Ascending aorta (tissue), 2 donors: ENCODE measurements around the gene ZFP36. TPM values are rescaled to one million over a fixed set of nuclear protein-coding genes. Genes with fewer than 3 reads are reported as not detected.

Source experiments
- DNase-seq, 2 donors: peaks; one replicate each; pipeline ENCODE4 v3.0.0-alpha.2; 2019; ENCODE audit warnings: low spot score in 2 of 2
- H3K27ac ChIP-seq, 2 donors: fragments of 200-600 bp; sonication (generic); one replicate each; pipeline ENCODE4 v1.5.1; 2016 to 2017; ENCODE audit warnings: mild to moderate bottlenecking in 1 of 2
- H3K27me3 ChIP-seq: fragments of 200-600 bp; sonication (generic); one replicate; pipeline ENCODE4 v1.5.1; 2017
- H3K36me3 ChIP-seq, 2 donors: fragments of 200-600 bp; sonication (generic); one replicate each; pipeline ENCODE4 v1.5.1; 2016
- H3K4me1 ChIP-seq, 2 donors: fragments of 200-600 bp; sonication (generic); one replicate each; pipeline ENCODE4 v1.5.1; 2016 to 2017; ENCODE audit warnings: mild to moderate bottlenecking in 1 of 2
- H3K4me3 ChIP-seq, 2 donors: fragments of 200-600 bp; sonication (generic); one replicate each; pipeline ENCODE4 v1.5.1; 2016 to 2017; ENCODE audit warnings: mild to moderate bottlenecking in 1 of 2
- H3K9me3 ChIP-seq, 2 donors: fragments of 200-600 bp; sonication (generic); one replicate each; pipeline ENCODE4 v1.5.1; 2016
- intact Hi-C: fragments of 100-400 bp; cut with DNase I; formaldehyde crosslinking; loops from one replicate; pipeline ENCODE4 v1.15.1; 2023
- total RNA-seq: library from RNA; depleted of rRNA; stranded (reverse); fragments of >200 nt; gene quantifications from one replicate; pipeline ENCODE4 v1.1.0, GENCODE V29; 2016
- TF ChIP-seq, protein P1 (sequence below), 3 experiments: fragments of 200-600 bp in 2 of 3; fragments of 450-650 bp in 1 of 3; sonication (generic) in 2 of 3; IDR thresholded peaks; one replicate each; pipeline ENCODE4 v1.5.1; 2016 to 2019; ENCODE audit warnings: antibody characterized with exemption in 3 of 3, mild to moderate bottlenecking in 1 of 3, moderate library complexity in 1 of 3

The ZFP36 gene
- total RNA-seq, 1 donor from 2014 or later = 1,166 TPM

DNA sequence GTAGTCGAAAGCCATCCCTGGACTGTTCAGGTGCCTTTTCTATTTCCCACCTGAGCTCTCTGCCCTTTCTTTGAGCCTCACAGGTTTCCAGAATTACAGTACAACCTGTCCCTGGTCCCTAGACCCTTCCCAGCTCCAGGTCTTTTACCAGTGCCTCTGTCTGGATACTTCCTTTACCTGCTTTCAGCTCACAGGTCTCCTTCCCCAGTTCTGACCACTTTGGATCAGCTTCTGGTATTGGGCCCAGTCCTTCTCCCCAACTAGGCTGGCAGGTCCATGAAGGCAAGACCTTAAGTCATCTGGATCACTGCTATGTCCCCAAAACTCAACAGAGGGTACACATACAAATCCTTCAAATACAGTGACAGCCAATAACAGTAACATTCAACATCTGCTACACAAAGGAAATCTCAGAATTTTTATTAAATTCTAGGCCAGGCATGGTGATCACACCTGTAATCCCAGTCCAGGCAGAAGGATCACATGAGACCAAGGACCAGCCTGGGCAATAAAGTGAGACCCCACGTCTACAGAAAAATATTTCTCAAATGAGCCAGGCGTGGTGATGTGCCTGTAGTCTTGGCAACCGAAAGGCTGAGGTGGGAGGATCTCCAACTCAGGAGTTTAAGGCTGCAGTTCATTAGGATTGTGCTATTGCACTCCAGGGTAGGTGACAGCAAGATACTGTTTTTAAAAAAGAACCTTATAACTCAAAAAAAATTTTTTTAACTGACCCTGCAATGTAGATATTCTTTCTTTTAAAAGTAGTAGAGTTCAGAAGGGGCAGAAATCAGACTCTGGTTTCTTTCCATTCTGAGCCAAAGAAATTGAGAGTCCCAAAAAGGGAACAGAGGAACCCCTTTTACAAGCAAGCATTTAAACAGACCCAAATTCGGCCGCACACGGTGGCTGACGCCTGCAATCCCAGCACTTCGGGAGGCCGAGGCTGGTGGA lies 27.8 kb downstream of the ZFP36 start:
- DNase-seq = no peak
- Histone ChIP-seq H3K4me3 (peak overlapping the region; percentile 72 to 82), H3K36me3 (peaks cover 25 to 40% of the 10 kb centered on the region in 2 donors), H3K27ac (peak overlapping the region; percentile 72 to 74), H3K9me3 (no peaks in the 10 kb centered on the region), H3K27me3 (no peaks in the 10 kb centered on the region), H3K4me1 (peaks cover 10 to 28% of the 10 kb centered on the region in 2 donors)
- intact Hi-C loops = no loop called here
- TF ChIP-seq, protein P1, sequence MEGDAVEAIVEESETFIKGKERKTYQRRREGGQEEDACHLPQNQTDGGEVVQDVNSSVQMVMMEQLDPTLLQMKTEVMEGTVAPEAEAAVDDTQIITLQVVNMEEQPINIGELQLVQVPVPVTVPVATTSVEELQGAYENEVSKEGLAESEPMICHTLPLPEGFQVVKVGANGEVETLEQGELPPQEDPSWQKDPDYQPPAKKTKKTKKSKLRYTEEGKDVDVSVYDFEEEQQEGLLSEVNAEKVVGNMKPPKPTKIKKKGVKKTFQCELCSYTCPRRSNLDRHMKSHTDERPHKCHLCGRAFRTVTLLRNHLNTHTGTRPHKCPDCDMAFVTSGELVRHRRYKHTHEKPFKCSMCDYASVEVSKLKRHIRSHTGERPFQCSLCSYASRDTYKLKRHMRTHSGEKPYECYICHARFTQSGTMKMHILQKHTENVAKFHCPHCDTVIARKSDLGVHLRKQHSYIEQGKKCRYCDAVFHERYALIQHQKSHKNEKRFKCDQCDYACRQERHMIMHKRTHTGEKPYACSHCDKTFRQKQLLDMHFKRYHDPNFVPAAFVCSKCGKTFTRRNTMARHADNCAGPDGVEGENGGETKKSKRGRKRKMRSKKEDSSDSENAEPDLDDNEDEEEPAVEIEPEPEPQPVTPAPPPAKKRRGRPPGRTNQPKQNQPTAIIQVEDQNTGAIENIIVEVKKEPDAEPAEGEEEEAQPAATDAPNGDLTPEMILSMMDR (IDR thresholded peaks at IDR 0.05) = no peak

DNA sequence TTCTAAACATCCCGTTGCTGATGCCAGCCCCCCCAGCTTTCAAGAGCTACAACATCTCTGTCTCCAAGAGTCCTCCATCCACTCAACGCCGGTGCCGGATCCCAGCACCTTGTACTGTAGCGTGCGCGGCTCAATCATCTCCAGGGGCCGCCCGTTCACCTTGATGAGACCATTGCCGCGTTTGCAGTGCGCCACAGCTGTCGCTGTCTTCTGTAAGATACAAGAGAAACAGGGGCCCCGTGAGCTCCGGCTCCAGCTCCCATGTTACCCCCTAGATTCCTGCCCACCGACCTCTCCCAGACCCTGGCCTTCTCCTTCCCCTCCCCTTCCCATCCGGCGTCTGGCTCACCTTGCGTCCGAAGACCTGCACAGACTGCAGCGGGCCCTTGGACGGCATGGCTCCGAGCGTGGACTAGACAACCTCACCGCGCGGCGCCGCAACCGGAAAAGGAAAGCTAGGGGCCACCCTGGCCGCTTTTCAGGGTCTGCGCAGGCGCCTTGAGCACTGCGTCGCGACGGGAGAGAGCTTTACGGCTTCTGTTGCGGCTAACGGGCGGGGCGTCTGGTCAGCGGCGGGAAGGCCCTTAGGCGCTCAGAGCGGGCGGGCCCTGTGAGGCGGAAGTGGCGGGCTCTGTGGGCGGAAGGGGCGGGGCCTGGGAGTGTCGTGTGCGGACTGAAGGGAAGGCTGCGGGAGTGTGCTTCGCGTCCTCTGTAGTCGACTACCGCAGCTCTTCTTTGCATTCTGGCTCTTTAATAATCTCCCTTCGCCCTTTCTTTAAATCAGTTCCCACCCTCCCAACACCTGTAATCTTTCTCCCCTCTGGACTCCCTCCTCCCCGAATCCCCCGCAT lies 29.1 kb downstream of the ZFP36 start, which contains the start of gene RPS16:
TSS of gene RPS16 (minus strand) at position 451 of the 851 bp plus-strand sequence. CDS start at position 397, 54 bp downstream.
- H3K36me3 ChIP-seq = peaks cover 25 to 40% of the 10 kb centered on the region in 2 donors
- peak; percentile 92 to 99 for DNase-seq
- H3K4me3 ChIP-seq = peak within 1 kb of the TSS; percentile 72 to 82
- H3K9me3 ChIP-seq = no peaks in the 10 kb centered on the region
- no peaks in the 10 kb centered on the region for H3K27me3 ChIP-seq
- peaks cover 10 to 23% of the 10 kb centered on the region in 2 donors for H3K4me1 ChIP-seq
- TF ChIP-seq, protein P1 (IDR thresholded peaks at IDR 0.05) = no peak
- intact Hi-C loops = loop anchor here (1.0 to 2.0 kb wide), 5 partner anchors 10 to 93 kb away; partner anchors contain the start of genes MED29, PAF1, PLEKHG2 and SAMD4B
- H3K27ac ChIP-seq = peak within 1 kb of the TSS; percentile 72 to 85

DNA sequence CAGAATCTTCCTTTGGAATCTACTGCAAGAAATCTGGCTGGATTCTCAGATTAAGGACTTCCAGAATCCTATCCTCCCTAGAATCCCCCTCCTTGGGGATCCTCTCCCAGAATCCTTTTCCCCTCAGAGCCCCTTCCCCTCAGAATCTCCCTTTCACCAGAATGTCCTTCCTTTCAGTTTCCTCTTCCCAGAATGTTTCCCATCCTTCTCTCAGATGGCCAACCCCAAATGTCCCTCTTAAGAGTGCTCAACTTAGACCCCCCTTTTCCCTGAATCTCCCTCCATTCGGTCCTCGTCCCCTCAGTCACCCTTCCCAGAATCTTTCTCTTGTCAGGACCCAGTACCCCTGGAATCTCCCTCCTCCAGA lies 29.7 kb downstream of the ZFP36 start:
- intact Hi-C loops = loop anchor here (1.0 to 2.0 kb wide), 5 partner anchors 9 to 94 kb away; partner anchors contain the start of genes MED29, PAF1, PLEKHG2 and SAMD4B
- H3K27ac ChIP-seq = peak overlapping the region; percentile 72 to 85
- DNase-seq = no peak
- H3K4me1 ChIP-seq = peaks cover 10 to 23% of the 10 kb centered on the region in 2 donors
- H3K27me3 ChIP-seq = no peaks in the 10 kb centered on the region
- TF ChIP-seq, protein P1 (IDR thresholded peaks at IDR 0.05) = no peak
- peaks cover 25 to 35% of the 10 kb centered on the region in 2 donors for H3K36me3 ChIP-seq
- no peaks in the 10 kb centered on the region for H3K9me3 ChIP-seq
- H3K4me3 ChIP-seq = peak overlapping the region; percentile 72 to 82

DNA sequence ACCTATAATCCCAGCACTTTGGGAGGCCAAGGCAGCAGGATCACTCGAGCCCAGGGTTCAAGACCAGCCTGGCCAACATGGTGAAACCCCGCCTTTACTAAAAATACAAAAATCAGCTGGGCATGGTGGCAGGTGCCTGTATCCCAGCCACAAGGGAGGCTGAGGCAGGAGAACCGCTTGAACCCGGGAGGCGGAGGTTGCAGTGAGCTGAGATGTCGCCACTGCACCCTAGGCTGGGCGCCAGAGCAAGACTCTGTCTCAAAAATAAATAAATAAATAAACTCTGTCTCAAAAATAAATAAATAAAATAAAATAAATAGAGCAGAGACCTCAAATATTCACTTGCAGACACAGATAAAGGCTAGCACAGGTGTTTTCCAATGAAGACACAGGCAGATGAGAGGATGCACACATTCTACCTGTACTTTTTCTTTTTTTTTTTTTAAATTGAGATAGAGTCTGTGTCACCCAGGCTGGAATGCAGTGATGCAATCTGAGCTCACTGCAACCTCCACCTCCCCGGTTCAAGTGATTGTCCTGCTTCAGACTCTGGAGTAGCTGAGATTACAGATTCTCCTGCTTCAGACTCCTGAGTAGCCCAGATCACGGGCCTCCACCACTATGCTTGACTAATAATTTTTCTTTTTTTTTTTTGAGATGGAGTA lies 31.8 kb downstream of the ZFP36 start:
- no peak overlapping the region for H3K27ac ChIP-seq
- H3K4me3 ChIP-seq = no peak overlapping the region
- no peak for DNase-seq
- H3K27me3 ChIP-seq = no peaks in the 10 kb centered on the region
- TF ChIP-seq, protein P1 (IDR thresholded peaks at IDR 0.05) = no peak
- intact Hi-C loops = no loop called here
- no peaks in the 10 kb centered on the region for H3K9me3 ChIP-seq
- peaks cover 12 to 16% of the 10 kb centered on the region in 2 donors for H3K36me3 ChIP-seq
- H3K4me1 ChIP-seq = peaks cover 10 to 23% of the 10 kb centered on the region in 2 donors
